Kidney tubule cell (primary cell): ENCODE data around the gene IGFBP2.

Experiments used
- DNase-seq: peaks from one replicate; pipeline ENCODE4 v3.0.0-alpha.2; 2018; ENCODE audit warnings: low spot score

IGFBP2 gene

GRCh38 chr2:216661639-216662375 is 28.6 kb downstream of the IGFBP2 start:
- DNase-seq: no peak

GRCh38 chr2:216663106-216663505 is 29.9 kb downstream of the IGFBP2 start:
- DNase-seq: no peak

DNA sequence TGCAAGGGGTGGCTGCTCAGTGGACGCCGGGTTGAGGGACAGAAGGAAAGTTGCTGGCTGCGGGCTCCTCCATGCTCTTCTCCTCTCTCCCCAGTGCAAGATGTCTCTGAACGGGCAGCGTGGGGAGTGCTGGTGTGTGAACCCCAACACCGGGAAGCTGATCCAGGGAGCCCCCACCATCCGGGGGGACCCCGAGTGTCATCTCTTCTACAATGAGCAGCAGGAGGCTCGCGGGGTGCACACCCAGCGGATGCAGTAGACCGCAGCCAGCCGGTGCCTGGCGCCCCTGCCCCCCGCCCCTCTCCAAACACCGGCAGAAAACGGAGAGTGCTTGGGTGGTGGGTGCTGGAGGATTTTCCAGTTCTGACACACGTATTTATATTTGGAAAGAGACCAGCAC is 30.6 kb downstream of the IGFBP2 start:
- no peak for DNase-seq

DNA sequence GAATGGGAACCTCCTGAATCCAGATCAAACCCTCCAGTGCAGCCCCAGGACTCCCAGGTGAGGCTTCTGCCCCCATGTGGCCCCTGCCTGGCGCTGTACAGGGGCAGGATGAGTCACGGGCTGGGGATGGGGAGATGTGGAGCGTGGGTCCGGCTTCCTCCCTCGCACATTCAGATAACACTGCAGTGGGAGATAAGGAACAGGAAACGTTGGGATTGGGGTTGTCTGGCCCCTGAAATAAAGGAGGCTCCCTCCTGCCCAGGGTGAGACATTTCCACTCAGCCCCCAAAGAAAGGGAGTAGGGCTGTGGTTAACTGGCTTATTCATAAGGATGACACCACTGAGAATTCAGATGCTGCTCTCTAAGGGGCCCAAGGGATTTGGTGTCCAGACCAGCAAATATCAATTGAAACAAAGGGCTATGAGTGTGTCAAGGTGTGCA is 31.4 kb downstream of the IGFBP2 start:
- DNase-seq: no peak

DNA sequence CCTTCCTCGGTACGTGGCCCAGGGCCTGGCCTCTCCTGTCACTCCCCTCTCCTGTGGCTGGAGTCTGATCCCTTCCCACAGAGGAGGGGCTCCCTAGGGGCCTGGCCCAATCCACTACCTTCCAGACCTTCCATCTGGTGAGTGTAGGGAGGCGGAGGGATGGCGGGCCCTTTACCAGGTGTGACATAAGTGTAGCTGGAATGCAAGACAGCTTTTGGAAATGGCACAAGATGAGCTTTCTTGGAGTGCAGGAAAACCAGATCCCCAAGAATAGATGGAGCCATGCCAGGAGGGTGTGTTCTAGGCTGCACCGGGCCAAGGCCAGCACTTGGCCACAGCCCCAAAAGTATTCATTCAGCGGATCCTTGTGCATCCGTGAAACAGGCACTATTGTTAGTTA is 32.0 kb downstream of the IGFBP2 start:
- DNase-seq: peak; percentile 19

DNA sequence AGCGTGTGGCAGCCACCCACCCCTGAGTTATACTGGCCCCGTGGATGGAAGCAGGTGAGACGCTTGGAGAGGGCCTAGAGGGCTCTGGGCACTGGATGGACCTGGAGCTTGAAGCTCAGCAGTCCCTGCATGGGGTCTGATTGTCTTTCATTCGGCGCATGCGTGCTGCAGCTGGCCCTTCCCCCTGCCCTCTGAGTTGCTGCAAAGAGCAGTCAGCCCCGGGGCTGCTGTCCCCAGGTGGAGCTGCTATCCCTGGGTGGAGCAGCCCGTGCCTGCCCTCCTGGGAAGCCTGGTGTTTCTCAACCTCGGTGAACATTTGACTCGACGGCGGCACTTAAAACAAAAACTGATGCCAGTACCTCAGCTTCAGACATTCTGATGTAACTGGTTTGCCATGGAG is 32.5 kb downstream of the IGFBP2 start:
- no peak for DNase-seq

GRCh38 chr2:216666461-216667233 is 33.4 kb downstream of the IGFBP2 start:
- DNase-seq: peak; percentile 75

DNA sequence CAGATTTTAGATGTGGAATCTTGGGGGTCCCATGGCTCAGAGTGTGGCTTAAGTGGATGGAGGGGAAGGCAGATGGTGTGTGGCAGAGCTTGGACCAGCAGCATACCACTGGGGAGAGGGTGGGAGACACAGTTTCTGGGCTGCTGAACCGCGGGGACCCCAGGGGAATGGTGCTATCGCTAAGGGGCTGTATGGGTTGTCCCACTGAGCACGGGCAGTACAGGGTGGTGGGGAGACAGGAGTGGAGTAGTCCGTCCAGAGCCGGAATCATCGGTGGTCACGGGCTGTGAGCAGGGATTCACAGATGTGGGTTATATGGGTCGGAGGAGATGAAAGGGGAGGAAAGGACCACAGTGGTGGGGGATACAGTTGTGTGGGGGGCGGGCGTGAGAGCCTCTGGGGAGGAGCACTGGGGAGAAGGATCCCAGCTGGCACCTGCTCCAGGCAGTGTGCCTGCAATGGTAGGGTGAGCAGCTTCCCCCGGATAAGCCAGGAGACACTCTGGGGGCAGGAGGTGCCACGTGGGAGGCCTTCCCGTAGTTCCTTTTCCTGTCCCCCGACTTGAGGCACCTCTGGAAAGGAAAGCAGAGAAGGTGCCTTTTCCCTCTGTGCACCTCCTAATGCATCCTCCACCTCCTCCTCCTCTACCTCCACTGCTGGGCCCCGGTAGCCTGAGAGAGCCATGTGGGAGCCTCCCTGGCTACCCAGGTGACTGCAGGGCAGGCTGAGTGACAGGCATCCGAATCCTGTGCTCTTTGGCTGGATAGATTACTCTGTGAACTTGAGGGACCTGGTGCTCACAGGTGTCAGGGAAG is 37.3 kb downstream of the IGFBP2 start:
- no peak for DNase-seq

DNA sequence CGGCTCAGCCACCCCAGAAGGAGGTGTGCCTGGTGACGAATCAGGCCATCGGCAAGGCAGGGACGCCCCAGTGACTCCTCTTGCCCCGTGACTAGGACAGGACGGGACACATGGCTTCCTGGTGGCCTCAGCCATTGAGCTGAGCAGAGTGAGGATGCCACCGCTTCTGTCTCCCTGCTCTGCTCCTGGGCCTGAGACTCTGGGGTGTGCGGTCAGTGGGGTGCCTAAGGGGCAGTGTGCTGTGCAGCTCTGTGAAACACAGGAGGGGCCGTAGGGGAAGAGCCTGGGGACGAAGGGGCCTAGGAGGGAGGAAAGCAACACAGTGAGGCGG is 37.8 kb downstream of the IGFBP2 start:
- DNase-seq: no peak

GRCh38 chr2:216671791-216672343 is 38.6 kb downstream of the IGFBP2 start:
- no peak for DNase-seq

- no peak for DNase-seq
Measured at GRCh38 chr2:216672466-216672865, 39.2 kb downstream of the IGFBP2 start.

DNA sequence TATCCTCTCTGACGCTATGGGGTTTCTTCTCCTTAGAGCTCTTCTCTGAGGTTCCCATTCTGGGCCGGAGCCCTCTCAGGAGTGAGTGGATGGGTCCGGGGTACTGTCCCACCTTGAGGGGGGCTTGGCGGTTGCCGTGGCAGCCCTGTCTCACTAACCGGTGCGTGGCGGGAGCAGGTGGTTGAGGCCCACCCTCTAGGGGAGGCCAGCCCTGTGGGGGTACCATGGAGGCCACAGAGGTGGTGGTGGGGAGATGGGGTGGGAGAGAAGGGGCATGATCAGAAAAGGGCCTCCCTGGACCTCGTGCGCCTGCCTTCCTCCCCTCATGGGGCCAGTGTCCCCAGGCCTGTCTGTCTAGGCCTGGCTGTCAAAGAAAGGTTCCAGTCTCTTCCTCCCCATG is 39.8 kb downstream of the IGFBP2 start:
- no peak for DNase-seq

- no peak for DNase-seq
Measured at GRCh38 chr2:216673609-216674008, 40.4 kb downstream of the IGFBP2 start.

DNA sequence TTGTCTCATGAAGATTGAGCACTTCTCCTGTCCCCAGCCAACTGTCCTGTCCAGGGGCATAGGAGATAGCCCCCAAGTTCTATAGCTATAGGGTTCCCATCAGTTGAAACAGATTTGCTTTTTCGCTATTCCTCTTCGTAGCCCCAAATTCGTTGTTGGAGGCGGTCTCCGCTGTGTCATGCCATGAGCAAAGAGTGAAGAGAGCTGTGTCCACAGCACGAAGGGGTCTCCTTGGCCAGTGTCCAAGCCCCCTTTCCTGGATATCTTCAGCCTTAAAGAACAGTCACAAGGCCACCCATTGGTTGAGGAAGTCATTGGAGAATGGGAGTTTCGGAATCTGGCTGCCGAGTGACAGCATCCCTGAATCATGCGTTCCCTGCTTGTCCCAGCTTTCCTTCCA is 41.2 kb downstream of the IGFBP2 start:
- DNase-seq: no peak

- DNase-seq: no peak
Measured at GRCh38 chr2:216676630-216677029, 43.4 kb downstream of the IGFBP2 start.

GRCh38 chr2:216677439-216678097 is 44.3 kb downstream of the IGFBP2 start:
- peak; percentile 91 for DNase-seq

DNA sequence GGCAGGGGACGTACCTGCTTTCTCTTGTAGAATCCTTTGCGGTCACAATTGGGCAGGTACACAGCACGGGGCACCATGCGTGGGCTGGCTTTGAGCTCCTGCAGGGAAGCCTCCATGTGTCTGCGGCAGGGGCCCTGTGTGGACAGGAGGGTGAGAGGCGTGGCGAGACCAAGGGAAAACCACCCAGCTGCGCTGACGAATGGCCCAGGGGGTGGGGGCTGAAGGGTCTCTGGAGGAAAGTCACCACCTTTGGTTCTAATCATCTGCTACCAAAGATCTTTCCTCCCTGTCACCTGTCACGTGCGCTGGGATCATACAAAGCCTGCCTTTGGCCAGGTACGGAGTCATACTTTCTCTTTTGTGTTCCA is 44.9 kb downstream of the IGFBP2 start:
- DNase-seq: no peak

DNA sequence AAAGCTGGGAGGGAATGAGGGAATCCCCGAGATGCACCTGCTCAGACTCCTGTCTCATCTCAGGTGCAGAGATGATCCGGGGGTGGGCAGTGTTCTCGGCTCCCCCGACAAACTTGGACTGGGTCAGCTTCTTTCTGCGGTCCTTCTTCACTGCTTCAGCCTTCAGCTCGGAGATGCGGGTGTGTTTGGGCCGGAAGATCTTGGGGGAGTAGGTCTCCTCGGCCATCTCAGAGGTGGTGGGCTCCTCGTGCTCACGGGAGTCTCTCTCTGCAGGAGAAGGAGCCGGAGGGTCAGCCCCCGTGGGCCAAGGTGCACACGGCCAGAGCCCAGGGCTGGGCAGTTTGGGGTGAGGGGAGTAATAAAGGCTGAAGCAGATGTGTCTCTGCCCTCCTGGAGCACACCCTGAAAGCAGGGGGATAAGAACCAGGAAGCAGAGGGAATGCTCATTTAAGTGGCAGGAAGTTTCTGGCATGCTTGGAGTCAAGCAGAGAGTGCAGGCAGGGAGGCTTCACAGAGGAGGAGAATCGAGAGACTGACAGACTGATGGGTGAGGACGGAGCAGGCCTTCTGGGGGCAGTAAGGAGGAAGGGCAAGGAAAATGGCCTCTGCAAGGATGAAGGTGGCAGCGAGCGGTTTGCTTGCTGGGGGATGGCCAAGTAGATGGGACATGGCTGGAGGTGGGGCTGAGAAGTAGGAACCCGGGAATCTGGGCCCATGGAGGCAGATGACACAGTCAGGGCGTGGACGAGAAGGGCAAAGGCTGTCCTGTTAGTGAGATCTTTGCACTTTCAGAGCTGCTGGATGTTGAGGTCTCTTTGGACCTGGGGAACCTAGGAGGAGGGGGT is 45.8 kb downstream of the IGFBP2 start:
- no peak for DNase-seq

- DNase-seq: no peak
Measured at GRCh38 chr2:216679658-216680024, 46.4 kb downstream of the IGFBP2 start.

DNA sequence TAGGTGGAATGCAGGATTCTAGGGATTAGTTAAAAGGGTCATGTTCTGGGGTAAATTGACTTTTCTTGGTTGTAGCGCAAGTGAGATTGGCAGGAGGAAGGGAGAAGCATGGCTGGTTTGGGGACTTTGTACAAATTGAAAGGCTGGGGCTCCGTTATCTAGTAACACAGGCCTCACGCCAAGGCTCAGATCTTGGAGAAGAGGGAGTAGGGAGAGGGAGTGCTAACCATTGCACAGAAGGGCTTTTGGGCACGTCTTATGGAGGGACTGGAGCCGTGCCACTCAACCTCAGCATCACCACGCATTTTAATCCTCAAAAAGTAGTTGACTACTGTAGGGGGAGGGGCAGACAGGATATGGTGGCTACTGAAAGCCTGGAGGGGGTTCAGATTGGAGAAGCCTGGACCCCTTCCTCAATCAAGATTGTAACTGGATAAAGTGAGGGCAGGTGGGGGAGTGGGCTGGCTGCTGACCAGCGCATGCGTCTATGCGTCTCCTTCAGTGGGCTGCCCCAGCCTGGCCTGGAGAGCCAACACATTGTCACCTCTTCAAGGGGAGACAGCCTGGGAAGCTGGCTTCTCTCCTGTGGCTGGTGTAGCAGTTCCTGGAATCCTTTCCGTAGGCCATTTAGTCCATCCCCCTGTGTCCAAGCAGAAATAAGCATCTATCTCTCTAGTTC is 47.9 kb downstream of the IGFBP2 start:
- DNase-seq: no peak

- DNase-seq: no peak
Measured at GRCh38 chr2:216681683-216682082, 48.5 kb downstream of the IGFBP2 start.
